HepG2 (cell line): ENCODE measurements around the gene PM20D1. TPM values are rescaled to one million over a fixed set of nuclear protein-coding genes. Genes with fewer than 3 reads are reported as not detected.

ENCODE experiments used
- BHLHE40 ChIP-seq: IDR thresholded peaks from 2 replicates; pipeline ENCODE4 v1.6.1; 2011; ENCODE audit warnings: low read length, improper control_type of control experiment
- EP300 ChIP-seq, 3 experiments: sonication (generic) in 1 of 3; formaldehyde crosslinking in 1 of 3; IDR thresholded peaks; 2 replicates each; pipeline versions ENCODE4 v1.5.1 to v1.6.1; 2011 to 2020; ENCODE audit warnings: low read depth in 2 of 3, low read length in 2 of 3, borderline replicate concordance in 1 of 3, improper control_type of control experiment in 1 of 3, mild to moderate bottlenecking in 1 of 3, missing genetic modification reagents in 1 of 3, moderate library complexity in 1 of 3
- NFYB ChIP-seq: sonication (generic); formaldehyde crosslinking; IDR thresholded peaks from 2 replicates; pipeline ENCODE4 v1.4.0; 2020; ENCODE audit warnings: missing genetic modification reagents
- ZNF225 ChIP-seq: sonication (generic); formaldehyde crosslinking; IDR thresholded peaks from 2 replicates; pipeline ENCODE4 v1.4.0; 2020; ENCODE audit warnings: mild to moderate bottlenecking, missing genetic modification reagents
- polyA plus RNA-seq, 8 experiments: library from polyadenylated mRNA; depleted of rRNA in 3 of 8; stranded (reverse) in 7 of 8; unstranded in 1 of 8; fragments of >200 nt; fragmentation: Illumina TruSeq in 4 of 8; extraction: Trizol in 4 of 8; gene quantifications; 2 replicates each; pipeline versions ENCODE4 v1.2.1 to v1.2.3, GENCODE V29; 2011 to 2016; ENCODE audit warnings: low read depth in 4 of 8, missing spikeins in 1 of 8, mixed read lengths in 1 of 8; ENCODE audit not compliant: insufficient read depth in 1 of 8
- total RNA-seq, 5 experiments: library from RNA; depleted of rRNA; stranded (reverse); fragments of >200 nt; fragmentation: Illumina TruSeq; extraction: Trizol; gene quantifications; 2 replicates each; pipeline ENCODE4 v1.2.3, GENCODE V29; 2016; ENCODE audit warnings: low read depth in 1 of 5
- TF ChIP-seq, protein P1 (sequence below): IDR thresholded peaks from 2 replicates; pipeline ENCODE4 v1.4.0; 2020; ENCODE audit warnings: mild to moderate bottlenecking, missing genetic modification reagents
- TF ChIP-seq, protein P2 (sequence below): sonication (generic); formaldehyde crosslinking; IDR thresholded peaks from 2 replicates; pipeline ENCODE4 v1.9.0; 2021; ENCODE audit warnings: missing genetic modification reagents, mild to moderate bottlenecking, borderline replicate concordance
- TF ChIP-seq, protein P3 (sequence below): sonication (generic); formaldehyde crosslinking; IDR thresholded peaks from 2 replicates; pipeline ENCODE4 v1.9.0; 2021; ENCODE audit warnings: missing genetic modification reagents, borderline replicate concordance
- TF ChIP-seq, protein P4 (sequence below): conservative IDR thresholded peaks from 2 replicates; pipeline ENCODE4 v1.6.1; 2018; ENCODE audit warnings: missing genetic modification reagents
- TF ChIP-seq, protein P5 (sequence below): sonication (generic); formaldehyde crosslinking; IDR thresholded peaks from 2 replicates; pipeline ENCODE4 v1.5.0; 2020; ENCODE audit warnings: mild to moderate bottlenecking, missing genetic modification reagents
- TF ChIP-seq, protein P6 (sequence below): IDR thresholded peaks from 2 replicates; pipeline ENCODE4 v1.6.1; 2018; ENCODE audit warnings: missing genetic modification reagents
- TF ChIP-seq, protein P7 (sequence below): sonication (generic); formaldehyde crosslinking; IDR thresholded peaks from 2 replicates; pipeline ENCODE4 v1.9.0; 2021; ENCODE audit warnings: missing genetic modification reagents, borderline replicate concordance

PM20D1 gene
- total and polyA plus RNA-seq, 2 of the 13 experiments (the other 11 are each of a cell fraction or from before 2014, with no cell fraction given) = not detected

DNA sequence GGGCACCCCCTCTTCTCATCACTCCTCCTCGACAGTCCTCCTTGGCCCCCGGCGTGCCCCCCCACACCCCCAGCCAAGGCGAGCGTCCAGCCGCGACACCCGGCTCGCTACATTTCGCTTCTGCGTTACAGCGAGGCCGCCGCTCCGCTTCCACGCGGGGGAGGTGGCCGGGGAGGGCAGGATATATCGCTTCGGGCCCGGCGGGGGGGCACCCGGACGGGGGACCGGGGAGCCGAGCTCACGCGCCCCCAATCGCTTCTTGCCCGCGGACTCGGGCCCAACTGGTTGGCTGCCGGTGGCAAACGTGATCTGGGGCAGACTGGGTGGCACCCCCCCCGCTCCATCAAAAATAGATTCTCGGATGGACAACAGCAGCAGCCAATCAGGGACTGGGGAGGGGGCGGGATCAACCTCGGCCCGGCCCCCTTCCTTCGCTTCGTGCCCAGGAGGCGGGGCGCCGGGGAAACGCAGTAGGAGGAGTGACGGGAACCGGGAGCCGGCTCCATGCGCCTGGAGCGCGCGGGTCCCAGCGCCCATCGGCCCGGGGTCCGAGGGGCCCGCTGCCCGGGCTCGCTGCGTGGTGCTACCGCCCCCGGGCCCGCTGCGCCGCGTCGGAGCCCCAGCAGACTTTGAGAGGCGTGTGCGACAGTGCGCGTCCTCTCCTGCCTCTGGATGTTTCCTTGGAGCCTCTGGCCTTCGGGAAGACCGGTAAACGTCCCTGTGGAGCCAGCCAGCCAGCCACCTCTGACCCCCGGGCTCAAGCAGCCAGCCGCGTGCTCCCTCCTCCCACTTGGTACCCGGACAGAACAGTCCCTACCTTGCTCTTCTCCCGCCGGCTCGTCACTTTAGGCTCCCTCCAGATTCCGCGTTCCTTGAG, 36.8 kb downstream of the PM20D1 start, which contains the start of gene SLC41A1 (continued):
- TF ChIP-seq, protein P1, sequence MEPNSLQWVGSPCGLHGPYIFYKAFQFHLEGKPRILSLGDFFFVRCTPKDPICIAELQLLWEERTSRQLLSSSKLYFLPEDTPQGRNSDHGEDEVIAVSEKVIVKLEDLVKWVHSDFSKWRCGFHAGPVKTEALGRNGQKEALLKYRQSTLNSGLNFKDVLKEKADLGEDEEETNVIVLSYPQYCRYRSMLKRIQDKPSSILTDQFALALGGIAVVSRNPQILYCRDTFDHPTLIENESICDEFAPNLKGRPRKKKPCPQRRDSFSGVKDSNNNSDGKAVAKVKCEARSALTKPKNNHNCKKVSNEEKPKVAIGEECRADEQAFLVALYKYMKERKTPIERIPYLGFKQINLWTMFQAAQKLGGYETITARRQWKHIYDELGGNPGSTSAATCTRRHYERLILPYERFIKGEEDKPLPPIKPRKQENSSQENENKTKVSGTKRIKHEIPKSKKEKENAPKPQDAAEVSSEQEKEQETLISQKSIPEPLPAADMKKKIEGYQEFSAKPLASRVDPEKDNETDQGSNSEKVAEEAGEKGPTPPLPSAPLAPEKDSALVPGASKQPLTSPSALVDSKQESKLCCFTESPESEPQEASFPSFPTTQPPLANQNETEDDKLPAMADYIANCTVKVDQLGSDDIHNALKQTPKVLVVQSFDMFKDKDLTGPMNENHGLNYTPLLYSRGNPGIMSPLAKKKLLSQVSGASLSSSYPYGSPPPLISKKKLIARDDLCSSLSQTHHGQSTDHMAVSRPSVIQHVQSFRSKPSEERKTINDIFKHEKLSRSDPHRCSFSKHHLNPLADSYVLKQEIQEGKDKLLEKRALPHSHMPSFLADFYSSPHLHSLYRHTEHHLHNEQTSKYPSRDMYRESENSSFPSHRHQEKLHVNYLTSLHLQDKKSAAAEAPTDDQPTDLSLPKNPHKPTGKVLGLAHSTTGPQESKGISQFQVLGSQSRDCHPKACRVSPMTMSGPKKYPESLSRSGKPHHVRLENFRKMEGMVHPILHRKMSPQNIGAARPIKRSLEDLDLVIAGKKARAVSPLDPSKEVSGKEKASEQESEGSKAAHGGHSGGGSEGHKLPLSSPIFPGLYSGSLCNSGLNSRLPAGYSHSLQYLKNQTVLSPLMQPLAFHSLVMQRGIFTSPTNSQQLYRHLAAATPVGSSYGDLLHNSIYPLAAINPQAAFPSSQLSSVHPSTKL = peak; percentile 14; the same call in 1 of the 2 replicates
- TF ChIP-seq, protein P2, sequence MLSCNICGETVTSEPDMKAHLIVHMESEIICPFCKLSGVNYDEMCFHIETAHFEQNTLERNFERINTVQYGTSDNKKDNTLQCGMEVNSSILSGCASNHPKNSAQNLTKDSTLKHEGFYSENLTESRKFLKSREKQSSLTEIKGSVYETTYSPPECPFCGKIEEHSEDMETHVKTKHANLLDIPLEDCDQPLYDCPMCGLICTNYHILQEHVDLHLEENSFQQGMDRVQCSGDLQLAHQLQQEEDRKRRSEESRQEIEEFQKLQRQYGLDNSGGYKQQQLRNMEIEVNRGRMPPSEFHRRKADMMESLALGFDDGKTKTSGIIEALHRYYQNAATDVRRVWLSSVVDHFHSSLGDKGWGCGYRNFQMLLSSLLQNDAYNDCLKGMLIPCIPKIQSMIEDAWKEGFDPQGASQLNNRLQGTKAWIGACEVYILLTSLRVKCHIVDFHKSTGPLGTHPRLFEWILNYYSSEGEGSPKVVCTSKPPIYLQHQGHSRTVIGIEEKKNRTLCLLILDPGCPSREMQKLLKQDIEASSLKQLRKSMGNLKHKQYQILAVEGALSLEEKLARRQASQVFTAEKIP (CRISPR knock-in tag) = no peak
- 0 out of 2 replicates have a peak, but pooled peaks have one; percentile 16 for TF ChIP-seq BHLHE40
- peak; percentile 86 for TF ChIP-seq NFYB (CRISPR knock-in tag)
- TF ChIP-seq, protein P3, sequence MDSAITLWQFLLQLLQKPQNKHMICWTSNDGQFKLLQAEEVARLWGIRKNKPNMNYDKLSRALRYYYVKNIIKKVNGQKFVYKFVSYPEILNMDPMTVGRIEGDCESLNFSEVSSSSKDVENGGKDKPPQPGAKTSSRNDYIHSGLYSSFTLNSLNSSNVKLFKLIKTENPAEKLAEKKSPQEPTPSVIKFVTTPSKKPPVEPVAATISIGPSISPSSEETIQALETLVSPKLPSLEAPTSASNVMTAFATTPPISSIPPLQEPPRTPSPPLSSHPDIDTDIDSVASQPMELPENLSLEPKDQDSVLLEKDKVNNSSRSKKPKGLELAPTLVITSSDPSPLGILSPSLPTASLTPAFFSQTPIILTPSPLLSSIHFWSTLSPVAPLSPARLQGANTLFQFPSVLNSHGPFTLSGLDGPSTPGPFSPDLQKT (CRISPR knock-in tag) = no peak
- TF ChIP-seq, protein P4, sequence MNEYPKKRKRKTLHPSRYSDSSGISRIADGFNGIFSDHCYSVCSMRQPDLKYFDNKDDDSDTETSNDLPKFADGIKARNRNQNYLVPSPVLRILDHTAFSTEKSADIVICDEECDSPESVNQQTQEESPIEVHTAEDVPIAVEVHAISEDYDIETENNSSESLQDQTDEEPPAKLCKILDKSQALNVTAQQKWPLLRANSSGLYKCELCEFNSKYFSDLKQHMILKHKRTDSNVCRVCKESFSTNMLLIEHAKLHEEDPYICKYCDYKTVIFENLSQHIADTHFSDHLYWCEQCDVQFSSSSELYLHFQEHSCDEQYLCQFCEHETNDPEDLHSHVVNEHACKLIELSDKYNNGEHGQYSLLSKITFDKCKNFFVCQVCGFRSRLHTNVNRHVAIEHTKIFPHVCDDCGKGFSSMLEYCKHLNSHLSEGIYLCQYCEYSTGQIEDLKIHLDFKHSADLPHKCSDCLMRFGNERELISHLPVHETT (CRISPR knock-in tag) = no peak
- TF ChIP-seq, protein P5, sequence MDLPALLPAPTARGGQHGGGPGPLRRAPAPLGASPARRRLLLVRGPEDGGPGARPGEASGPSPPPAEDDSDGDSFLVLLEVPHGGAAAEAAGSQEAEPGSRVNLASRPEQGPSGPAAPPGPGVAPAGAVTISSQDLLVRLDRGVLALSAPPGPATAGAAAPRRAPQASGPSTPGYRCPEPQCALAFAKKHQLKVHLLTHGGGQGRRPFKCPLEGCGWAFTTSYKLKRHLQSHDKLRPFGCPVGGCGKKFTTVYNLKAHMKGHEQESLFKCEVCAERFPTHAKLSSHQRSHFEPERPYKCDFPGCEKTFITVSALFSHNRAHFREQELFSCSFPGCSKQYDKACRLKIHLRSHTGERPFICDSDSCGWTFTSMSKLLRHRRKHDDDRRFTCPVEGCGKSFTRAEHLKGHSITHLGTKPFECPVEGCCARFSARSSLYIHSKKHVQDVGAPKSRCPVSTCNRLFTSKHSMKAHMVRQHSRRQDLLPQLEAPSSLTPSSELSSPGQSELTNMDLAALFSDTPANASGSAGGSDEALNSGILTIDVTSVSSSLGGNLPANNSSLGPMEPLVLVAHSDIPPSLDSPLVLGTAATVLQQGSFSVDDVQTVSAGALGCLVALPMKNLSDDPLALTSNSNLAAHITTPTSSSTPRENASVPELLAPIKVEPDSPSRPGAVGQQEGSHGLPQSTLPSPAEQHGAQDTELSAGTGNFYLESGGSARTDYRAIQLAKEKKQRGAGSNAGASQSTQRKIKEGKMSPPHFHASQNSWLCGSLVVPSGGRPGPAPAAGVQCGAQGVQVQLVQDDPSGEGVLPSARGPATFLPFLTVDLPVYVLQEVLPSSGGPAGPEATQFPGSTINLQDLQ (CRISPR knock-in tag) = no peak
- no peak for TF ChIP-seq EP300 (IDR thresholded peaks at IDR 0.05; ENCODE audit: low read depth in 2 of 2, low read length in 2 of 2)
- no peak for TF ChIP-seq EP300 (CRISPR knock-in tag; IDR thresholded peaks at IDR 0.05; ENCODE audit: borderline replicate concordance)
- no peak; the same call in 1 of the 2 replicates for TF ChIP-seq ZNF225 (CRISPR knock-in tag)
- TF ChIP-seq, protein P6, sequence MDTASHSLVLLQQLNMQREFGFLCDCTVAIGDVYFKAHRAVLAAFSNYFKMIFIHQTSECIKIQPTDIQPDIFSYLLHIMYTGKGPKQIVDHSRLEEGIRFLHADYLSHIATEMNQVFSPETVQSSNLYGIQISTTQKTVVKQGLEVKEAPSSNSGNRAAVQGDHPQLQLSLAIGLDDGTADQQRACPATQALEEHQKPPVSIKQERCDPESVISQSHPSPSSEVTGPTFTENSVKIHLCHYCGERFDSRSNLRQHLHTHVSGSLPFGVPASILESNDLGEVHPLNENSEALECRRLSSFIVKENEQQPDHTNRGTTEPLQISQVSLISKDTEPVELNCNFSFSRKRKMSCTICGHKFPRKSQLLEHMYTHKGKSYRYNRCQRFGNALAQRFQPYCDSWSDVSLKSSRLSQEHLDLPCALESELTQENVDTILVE = peak; percentile 53; the same call in 1 of the 2 replicates
- TF ChIP-seq, protein P7, sequence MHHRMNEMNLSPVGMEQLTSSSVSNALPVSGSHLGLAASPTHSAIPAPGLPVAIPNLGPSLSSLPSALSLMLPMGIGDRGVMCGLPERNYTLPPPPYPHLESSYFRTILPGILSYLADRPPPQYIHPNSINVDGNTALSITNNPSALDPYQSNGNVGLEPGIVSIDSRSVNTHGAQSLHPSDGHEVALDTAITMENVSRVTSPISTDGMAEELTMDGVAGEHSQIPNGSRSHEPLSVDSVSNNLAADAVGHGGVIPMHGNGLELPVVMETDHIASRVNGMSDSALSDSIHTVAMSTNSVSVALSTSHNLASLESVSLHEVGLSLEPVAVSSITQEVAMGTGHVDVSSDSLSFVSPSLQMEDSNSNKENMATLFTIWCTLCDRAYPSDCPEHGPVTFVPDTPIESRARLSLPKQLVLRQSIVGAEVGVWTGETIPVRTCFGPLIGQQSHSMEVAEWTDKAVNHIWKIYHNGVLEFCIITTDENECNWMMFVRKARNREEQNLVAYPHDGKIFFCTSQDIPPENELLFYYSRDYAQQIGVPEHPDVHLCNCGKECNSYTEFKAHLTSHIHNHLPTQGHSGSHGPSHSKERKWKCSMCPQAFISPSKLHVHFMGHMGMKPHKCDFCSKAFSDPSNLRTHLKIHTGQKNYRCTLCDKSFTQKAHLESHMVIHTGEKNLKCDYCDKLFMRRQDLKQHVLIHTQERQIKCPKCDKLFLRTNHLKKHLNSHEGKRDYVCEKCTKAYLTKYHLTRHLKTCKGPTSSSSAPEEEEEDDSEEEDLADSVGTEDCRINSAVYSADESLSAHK (CRISPR knock-in tag) = no peak
